Body of pancreas (tissue), 4 donors: ENCODE measurements around the gene ROBO1. TPM values are rescaled to one million over a fixed set of nuclear protein-coding genes. Genes with fewer than 3 reads are reported as not detected.

Experiments
- ATAC-seq: fragments of 150-250 bp; one replicate; pipeline ENCODE4 v1.9.1; 2016
- DNase-seq, 4 donors: peaks; one replicate each; pipeline ENCODE4 v3.0.0-alpha.2; 2019
- H3K27ac ChIP-seq, 4 donors: fragments of 200-600 bp; sonication (generic); 1 replicate in 3 of 4; 2 replicates in 1 of 4; pipeline versions ENCODE4 v1.5.1 to v1.6.1; 2016 to 2019; ENCODE audit warnings: mild to moderate bottlenecking in 1 of 4, mixed read lengths in 1 of 4, moderate library complexity in 1 of 4
- H3K27me3 ChIP-seq, 2 donors: fragments of 200-600 bp; sonication (generic); one replicate each; pipeline ENCODE4 v1.6.0; 2016; ENCODE audit warnings: mild to moderate bottlenecking in 1 of 2
- H3K36me3 ChIP-seq, 2 donors: fragments of 200-600 bp; sonication (generic); replicated peaks in 1 of 2; 2 replicates each; pipeline ENCODE4 v1.5.1; 2016; ENCODE audit warnings: low read depth in 2 of 2; ENCODE audit not compliant: insufficient read depth in 1 of 2
- H3K4me1 ChIP-seq: fragments of 200-600 bp; sonication (generic); one replicate; pipeline ENCODE4 v1.6.0; 2016
- H3K4me3 ChIP-seq, 2 donors: fragments of 200-600 bp; sonication (generic); 1 replicate in 1 of 2; 2 replicates in 1 of 2; pipeline ENCODE4 v1.5.1; 2016 to 2019
- H3K9me3 ChIP-seq, 3 donors: fragments of 200-600 bp; sonication (generic); 1 replicate in 2 of 3; 2 replicates in 1 of 3; pipeline ENCODE4 v1.5.1; 2016
- POLR2A ChIP-seq, 3 donors: fragments of 450-650 bp; IDR thresholded peaks; one replicate each; pipeline ENCODE4 v1.6.1; 2016; ENCODE audit warnings: antibody characterized with exemption in 3 of 3, mild to moderate bottlenecking in 2 of 3
- WGBS, 2 donors: methylation state at CpG; one replicate each; pipeline ENCODE4 v1.1.5; 2017; 5-methylcytosine and 5-hydroxymethylcytosine counted together
- intact Hi-C: fragments of 100-400 bp; cut with DNase I; formaldehyde crosslinking; loops from one replicate; pipeline ENCODE4 v1.15.1; 2023
- total RNA-seq, 2 donors: library from RNA; depleted of rRNA; stranded (reverse); fragments of >200 nt; gene quantifications; one replicate each; pipeline ENCODE4 v1.1.0, GENCODE V29; 2016
- TF ChIP-seq, protein P1 (sequence below), 7 experiments: fragments of 450-650 bp in 4 of 7; fragments of 200-600 bp in 3 of 7; sonication (generic) in 3 of 7; IDR thresholded peaks; one replicate each; pipeline ENCODE4 v1.5.1; 2016 to 2019; ENCODE audit warnings: antibody characterized with exemption in 7 of 7

ROBO1 gene
- total RNA-seq, 2 donors from 2014 or later = 3.9 to 9.9 TPM

DNA sequence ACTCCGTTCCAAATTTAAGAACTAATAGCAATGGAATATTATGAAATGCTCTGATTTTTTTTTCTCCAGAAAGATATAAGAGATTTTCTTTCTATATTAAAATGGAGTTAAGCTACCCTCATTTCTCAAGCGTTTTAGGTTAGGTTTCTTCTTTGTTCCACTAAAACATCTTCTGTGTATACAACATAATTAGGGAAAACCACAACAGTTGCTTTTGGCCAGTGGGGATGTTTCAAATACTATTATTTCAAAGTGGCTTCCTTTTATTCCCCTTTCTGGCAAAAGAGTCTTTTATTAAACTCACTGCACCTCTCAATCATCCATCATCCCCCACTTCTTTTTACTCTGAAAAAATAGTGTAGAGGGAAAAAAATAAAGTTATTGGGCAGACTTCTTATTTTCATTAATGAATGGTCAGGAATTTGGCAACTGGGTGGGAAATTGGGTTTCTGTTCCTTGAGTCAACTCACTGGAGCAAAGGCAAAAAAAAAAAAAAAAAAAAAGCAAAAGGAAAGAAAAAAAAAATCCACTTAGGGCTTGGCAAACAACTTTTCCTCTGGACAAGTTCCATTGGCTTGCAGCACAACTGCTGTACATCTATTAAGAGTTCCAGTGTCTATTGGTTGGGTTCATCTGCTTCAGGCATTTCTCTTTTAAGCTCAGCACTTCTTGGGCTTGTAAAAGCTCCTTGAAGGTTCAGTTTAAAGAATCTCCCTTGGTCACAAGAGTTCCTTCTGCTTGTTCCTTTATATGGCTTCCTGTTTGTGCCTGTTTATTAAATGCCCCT, 963.4 kb downstream of the ROBO1 start:
- H3K4me1 ChIP-seq = no peaks in the 10 kb centered on the region
- H3K27me3 ChIP-seq = no peaks in the 10 kb centered on the region
- ATAC-seq (no peak), DNase-seq (peak in 1 of 4 donors; percentile 4)
- intact Hi-C loops = no loop called here
- H3K9me3 ChIP-seq = no peaks in the 10 kb centered on the region
- H3K36me3 ChIP-seq = no peaks in the 10 kb centered on the region
- H3K4me3 ChIP-seq = no peak overlapping the region
- TF ChIP-seq, protein P1, sequence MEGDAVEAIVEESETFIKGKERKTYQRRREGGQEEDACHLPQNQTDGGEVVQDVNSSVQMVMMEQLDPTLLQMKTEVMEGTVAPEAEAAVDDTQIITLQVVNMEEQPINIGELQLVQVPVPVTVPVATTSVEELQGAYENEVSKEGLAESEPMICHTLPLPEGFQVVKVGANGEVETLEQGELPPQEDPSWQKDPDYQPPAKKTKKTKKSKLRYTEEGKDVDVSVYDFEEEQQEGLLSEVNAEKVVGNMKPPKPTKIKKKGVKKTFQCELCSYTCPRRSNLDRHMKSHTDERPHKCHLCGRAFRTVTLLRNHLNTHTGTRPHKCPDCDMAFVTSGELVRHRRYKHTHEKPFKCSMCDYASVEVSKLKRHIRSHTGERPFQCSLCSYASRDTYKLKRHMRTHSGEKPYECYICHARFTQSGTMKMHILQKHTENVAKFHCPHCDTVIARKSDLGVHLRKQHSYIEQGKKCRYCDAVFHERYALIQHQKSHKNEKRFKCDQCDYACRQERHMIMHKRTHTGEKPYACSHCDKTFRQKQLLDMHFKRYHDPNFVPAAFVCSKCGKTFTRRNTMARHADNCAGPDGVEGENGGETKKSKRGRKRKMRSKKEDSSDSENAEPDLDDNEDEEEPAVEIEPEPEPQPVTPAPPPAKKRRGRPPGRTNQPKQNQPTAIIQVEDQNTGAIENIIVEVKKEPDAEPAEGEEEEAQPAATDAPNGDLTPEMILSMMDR (IDR thresholded peaks at IDR 0.05) = no peak
- no peak for TF ChIP-seq POLR2A (IDR thresholded peaks at IDR 0.05)
- no peak overlapping the region for H3K27ac ChIP-seq
- 23 to 25% methylated on average over 2 of the region's 2 CpGs for WGBS, 2 donors

DNA sequence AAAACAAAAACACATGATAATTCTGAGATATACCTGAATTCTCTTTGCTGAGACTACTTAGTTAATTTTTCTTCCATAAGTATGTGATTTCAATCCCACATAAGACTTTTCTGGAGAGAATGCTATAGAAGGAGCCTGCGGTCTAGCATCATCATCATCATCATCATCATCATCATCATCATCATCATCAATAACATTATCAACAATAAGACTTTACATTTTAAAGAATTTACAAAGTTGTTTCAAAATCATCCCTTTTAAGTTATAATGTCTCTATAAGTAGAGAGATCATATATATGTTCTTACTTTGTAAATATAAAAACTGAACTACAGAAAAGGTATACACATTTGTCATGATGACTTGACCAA, 965.3 kb downstream of the ROBO1 start:
- H3K9me3 ChIP-seq = no peaks in the 10 kb centered on the region
- TF ChIP-seq, protein P1 (IDR thresholded peaks at IDR 0.05) = no peak
- TF ChIP-seq POLR2A (IDR thresholded peaks at IDR 0.05) = no peak
- intact Hi-C loops = no loop called here
- ATAC-seq (no peak), DNase-seq (no peak)
- H3K4me3 ChIP-seq = no peak overlapping the region
- H3K27me3 ChIP-seq = no peaks in the 10 kb centered on the region
- H3K36me3 ChIP-seq = no peaks in the 10 kb centered on the region
- 76 to 93% methylated on average over 1 of the region's 1 CpG for WGBS, 2 donors
- no peaks in the 10 kb centered on the region for H3K4me1 ChIP-seq
- no peak overlapping the region for H3K27ac ChIP-seq

DNA sequence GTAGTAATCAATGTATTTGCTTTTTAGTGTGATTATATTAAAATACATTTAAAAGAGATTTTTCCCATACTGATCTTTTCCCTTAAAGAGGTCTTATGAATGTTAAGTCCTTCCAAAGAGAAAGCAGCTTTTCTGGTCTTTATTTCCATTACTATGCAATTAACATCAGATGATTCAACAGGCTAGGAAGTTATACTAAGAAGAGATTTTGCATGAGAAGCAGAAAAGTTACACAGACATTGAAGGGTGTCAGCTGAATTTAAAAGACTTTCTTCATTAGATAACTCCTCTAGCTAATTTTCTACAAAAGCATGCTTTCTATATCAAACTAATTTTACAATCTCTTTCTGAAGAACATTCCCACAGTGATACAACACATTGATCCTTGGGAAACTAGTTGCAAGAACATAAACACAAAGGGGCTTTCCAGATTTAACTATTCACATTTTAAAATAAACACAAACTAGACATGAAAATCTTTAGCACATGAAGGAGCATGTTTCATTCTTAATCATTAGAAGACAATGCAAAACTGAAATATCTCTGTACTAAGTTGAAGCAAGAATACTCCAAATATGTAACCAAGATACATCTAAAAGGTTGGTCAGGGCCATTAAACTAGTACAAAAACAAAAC, 965.8 kb downstream of the ROBO1 start:
- Histone ChIP-seq H3K9me3 (no peaks in the 10 kb centered on the region), H3K27ac (no peak overlapping the region), H3K4me3 (no peak overlapping the region), H3K36me3 (no peaks in the 10 kb centered on the region), H3K4me1 (no peaks in the 10 kb centered on the region), H3K27me3 (no peaks in the 10 kb centered on the region)
- no peak for TF ChIP-seq POLR2A (IDR thresholded peaks at IDR 0.05)
- TF ChIP-seq, protein P1 (IDR thresholded peaks at IDR 0.05) = no peak
- intact Hi-C loops = no loop called here
- no peak for DNase-seq
- ATAC-seq = no peak

DNA sequence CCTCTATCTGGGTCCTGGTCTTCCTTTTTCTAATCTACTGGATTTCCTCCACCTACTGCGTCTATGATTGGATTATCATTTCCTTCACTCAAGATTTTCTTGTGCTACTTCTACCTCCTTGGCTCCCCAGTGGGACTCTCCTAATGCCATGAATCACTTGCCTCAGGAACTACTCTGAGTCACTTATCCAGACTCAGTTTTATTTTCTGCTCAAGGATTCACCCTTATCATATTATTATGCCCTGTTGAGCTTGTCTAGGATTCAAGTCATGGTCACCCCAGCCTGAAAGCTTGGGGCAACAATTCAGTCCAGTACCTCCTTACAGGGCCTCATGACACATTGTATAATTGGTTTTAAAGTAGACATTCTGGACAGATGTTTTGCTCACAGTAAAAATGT, 968.1 kb downstream of the ROBO1 start:
- DNase-seq (no peak), ATAC-seq (no peak)
- no peak for TF ChIP-seq POLR2A (IDR thresholded peaks at IDR 0.05)
- TF ChIP-seq, protein P1 (IDR thresholded peaks at IDR 0.05) = no peak
- H3K36me3 ChIP-seq = no peaks in the 10 kb centered on the region
- no peaks in the 10 kb centered on the region for H3K9me3 ChIP-seq
- H3K4me1 ChIP-seq = no peaks in the 10 kb centered on the region
- H3K27ac ChIP-seq = no peak overlapping the region
- no peak overlapping the region for H3K4me3 ChIP-seq
- WGBS, 2 donors = 78 to 91% methylated on average over 1 of the region's 1 CpG
- no peaks in the 10 kb centered on the region for H3K27me3 ChIP-seq
- intact Hi-C loops = no loop called here
